ENCODE data around the gene MRAP. TPM values are rescaled to one million over a fixed set of nuclear protein-coding genes. Genes with fewer than 3 reads are reported as not detected.

Gene MRAP
- total RNA-seq, 1 experiment from 2014 or later, result not detected

- TF ChIP-seq CTCF (IDR thresholded peaks at IDR 0.05 in 2 of 3, conservative IDR thresholded peaks at IDR 0.05 in 1 of 3; ENCODE audit: borderline replicate concordance in 1 of 3, insufficient read depth in 1 of 3, low read depth in 2 of 3, low read length in 2 of 3), result no peak
Measured at GRCh38 chr21:32279377-32279680, 19.3 kb upstream of the MRAP start (continued).

GRCh38 chr21:32281531-32281930 lies 17.1 kb upstream of the MRAP start:
- Histone ChIP-seq H3K4me3 (replicated peaks in 1 of 2; ENCODE audit: low read depth in 1 of 2, low read length in 2 of 2) (no peak overlapping the region), H3K9me3 (ENCODE audit: control insufficient read depth in 1 of 2, insufficient read depth in 1 of 2, low read depth in 1 of 2, low read length in 2 of 2) (no peaks in the 10 kb centered on the region), H3K9me2 (ENCODE audit: insufficient read depth) (no peaks in the 10 kb centered on the region), H3K9ac (ENCODE audit: low read length) (no peak overlapping the region), H2AFZ (ENCODE audit: low read depth, low read length, poor library complexity, severe bottlenecking) (no peak overlapping the region), H3K79me2 (ENCODE audit: insufficient read depth, low read length) (peaks cover 22% of the 10 kb centered on the region), H3K27me3 (ENCODE audit: insufficient read depth, low read length) (no peaks in the 10 kb centered on the region), H3K4me1 (ENCODE audit: control insufficient read depth in 1 of 2, insufficient read depth in 2 of 2, low read length in 2 of 2) (peaks cover 14 to 20% of the 10 kb centered on the region in 2 experiments; a peak in 3 of 4 replicates), H4K20me1 (ENCODE audit: insufficient read depth) (no peaks in the 10 kb centered on the region), H3K4me2 (ENCODE audit: low read length) (no peak overlapping the region), H3K27ac (ENCODE audit: low read depth, low read length) (no peak overlapping the region), H3K36me3 (ENCODE audit: control insufficient read depth in 1 of 2, insufficient read depth in 2 of 2, low read length in 2 of 2) (no peaks in the 10 kb centered on the region)
- ATAC-seq, result no peak
- TF ChIP-seq EZH2 (IDR thresholded peaks at IDR 0.05), result no peak
- no peak for TF ChIP-seq POLR2AphosphoS5 (IDR thresholded peaks at IDR 0.05; ENCODE audit: low read depth, low read length)
- TF ChIP-seq ATF3 (IDR thresholded peaks at IDR 0.05), result no peak
- TF ChIP-seq SRF (IDR thresholded peaks at IDR 0.05; ENCODE audit: low read depth), result no peak
- CTCF ChIA-PET, result no interaction called here
- intact Hi-C loops (cut with micrococcal nuclease), result no loop called here
- BruUV-seq (replicated peaks), result no TSS peak
- RAD21 ChIA-PET (ENCODE audit: low non-redundant PET in 1 of 2, low total read pairs in 2 of 2, uncharacterized antibody in 2 of 2, unreplicated experiment in 2 of 2), result no interaction called here
- no peak for DNase-seq (ENCODE audit: low read depth, low spot score)
- POLR2A ChIA-PET, result no interaction called here

DNA sequence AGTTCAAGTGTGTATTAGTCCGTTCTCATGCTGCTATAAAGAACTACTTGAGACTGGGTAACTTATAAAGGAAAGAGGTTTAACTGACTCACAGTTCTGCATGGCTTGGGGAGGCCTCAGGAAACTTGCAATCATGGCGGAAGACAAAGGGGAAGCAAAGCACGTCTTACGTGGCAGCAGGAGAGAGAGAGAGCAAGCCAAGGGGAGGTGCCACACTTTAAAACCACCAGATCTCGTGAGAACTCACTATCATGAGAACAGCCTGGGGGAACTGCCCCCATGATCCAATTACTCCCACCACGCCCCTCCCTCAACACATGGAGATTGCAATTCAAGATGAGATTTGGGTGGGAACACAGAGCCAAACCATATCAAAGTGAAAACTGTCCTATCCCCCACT lies 15.7 kb upstream of the MRAP start:
- Histone ChIP-seq H3K4me2 (ENCODE audit: low read length) (no peak overlapping the region), H3K36me3 (ENCODE audit: control insufficient read depth in 1 of 2, insufficient read depth in 2 of 2, low read length in 2 of 2) (no peaks in the 10 kb centered on the region), H3K9me2 (ENCODE audit: insufficient read depth) (no peaks in the 10 kb centered on the region), H3K9ac (ENCODE audit: low read length) (no peak overlapping the region), H3K4me3 (replicated peaks in 1 of 2; ENCODE audit: low read depth in 1 of 2, low read length in 2 of 2) (no peak overlapping the region), H3K9me3 (ENCODE audit: control insufficient read depth in 1 of 2, insufficient read depth in 1 of 2, low read depth in 1 of 2, low read length in 2 of 2) (no peaks in the 10 kb centered on the region), H3K4me1 (ENCODE audit: control insufficient read depth in 1 of 2, insufficient read depth in 2 of 2, low read length in 2 of 2) (peaks cover 8 to 12% of the 10 kb centered on the region in 2 experiments; a peak in 2 of 4 replicates), H4K20me1 (ENCODE audit: insufficient read depth) (no peaks in the 10 kb centered on the region), H3K79me2 (ENCODE audit: insufficient read depth, low read length) (peaks cover 8% of the 10 kb centered on the region), H2AFZ (ENCODE audit: low read depth, low read length, poor library complexity, severe bottlenecking) (no peak overlapping the region), H3K27me3 (ENCODE audit: insufficient read depth, low read length) (no peaks in the 10 kb centered on the region), H3K27ac (ENCODE audit: low read depth, low read length) (no peak overlapping the region)
- BruUV-seq (replicated peaks), result no TSS peak
- intact Hi-C loops (cut with micrococcal nuclease), result no loop called here
- DNase-seq (ENCODE audit: low read depth, low spot score), result no peak
- CTCF ChIA-PET, result no interaction called here
- POLR2A ChIA-PET, result no interaction called here
- ATAC-seq, result no peak
- RAD21 ChIA-PET (ENCODE audit: low non-redundant PET in 1 of 2, low total read pairs in 2 of 2, uncharacterized antibody in 2 of 2, unreplicated experiment in 2 of 2), result no interaction called here
- TF ChIP-seq YY1 (IDR thresholded peaks at IDR 0.05; ENCODE audit: extremely low read depth, insufficient replicate concordance, low read depth, low read length) (no peak), EGR1 (IDR thresholded peaks at IDR 0.05; ENCODE audit: low read depth) (no peak), ZBTB33 (IDR thresholded peaks at IDR 0.05; ENCODE audit: extremely low read depth, insufficient replicate concordance, low read length) (no peak), SRF (IDR thresholded peaks at IDR 0.05; ENCODE audit: low read depth) (no peak), ZNF274 (IDR thresholded peaks at IDR 0.05; ENCODE audit: low read depth, low read length) (no peak), RAD21 (IDR thresholded peaks at IDR 0.05; ENCODE audit: low read depth) (no peak), SIN3A (IDR thresholded peaks at IDR 0.05; ENCODE audit: low read depth) (no peak), SP1 (IDR thresholded peaks at IDR 0.05; ENCODE audit: low read depth) (no peak), CBX3 (IDR thresholded peaks at IDR 0.05; ENCODE audit: low read depth) (no peak)

Data from HCT116 (cell line).